Measurements from ENCODE around the gene COL20A1.
"Not testable (repeated sequence)": the region's sequence is repeated elsewhere in the genome, so short reads cannot be mapped to it uniquely, and the experiment has no call there.

Gene COL20A1

GRCh38 chr20:63335711-63336110 lies 42.7 kb downstream of the COL20A1 start:
- DNase-seq: no peak

- no peak for DNase-seq
Observed at GRCh38 chr20:63336232-63336752, 43.3 kb downstream of the COL20A1 start.

GRCh38 chr20:63337786-63338420 lies 44.9 kb downstream of the COL20A1 start:
- DNase-seq: no peak

- not testable (repeated sequence) for DNase-seq
Observed at GRCh38 chr20:63339154-63340094, 46.4 kb downstream of the COL20A1 start.

- DNase-seq: not testable (repeated sequence)
Observed at GRCh38 chr20:63340158-63340688, 47.2 kb downstream of the COL20A1 start.

- no peak for DNase-seq
Observed at GRCh38 chr20:63342561-63343459, 49.8 kb downstream of the COL20A1 start.

- no peak for DNase-seq
Observed at GRCh38 chr20:63343460-63344445, 50.8 kb downstream of the COL20A1 start.

GRCh38 chr20:63344616-63345327 lies 51.8 kb downstream of the COL20A1 start:
- no peak for DNase-seq

- DNase-seq: no peak
Observed at GRCh38 chr20:63345328-63346100, 52.5 kb downstream of the COL20A1 start.

- no peak for DNase-seq
Observed at GRCh38 chr20:63346131-63347080, 53.4 kb downstream of the COL20A1 start.

GRCh38 chr20:63347081-63347741 lies 54.2 kb downstream of the COL20A1 start:
- DNase-seq: no peak

GRCh38 chr20:63347950-63348827 lies 55.2 kb downstream of the COL20A1 start:
- DNase-seq: no peak

GRCh38 chr20:63348828-63349515 lies 56.0 kb downstream of the COL20A1 start:
- DNase-seq: no peak

GRCh38 chr20:63349516-63349895 lies 56.5 kb downstream of the COL20A1 start:
- DNase-seq: no peak

GRCh38 chr20:63350196-63350595 lies 57.2 kb downstream of the COL20A1 start:
- DNase-seq: no peak

GRCh38 chr20:63350597-63351325 lies 57.8 kb downstream of the COL20A1 start:
- no peak for DNase-seq

Measured in activated CD4-positive, alpha-beta T cell treated with anti-CD3 and anti-CD28 coated beads, Interleukin-2, amount 50 U/mL, for 4 hours (primary cell).